ENCODE measurements around the gene CALD1. TPM values are rescaled to one million over a fixed set of nuclear protein-coding genes. Genes with fewer than 3 reads are reported as not detected.

CALD1 gene
- polyA plus RNA-seq, 1 donor = 93.4 TPM

- no peak for DNase-seq
These were observed 116.6 kb downstream of the CALD1 start for GRCh38 chr7:134896073-134896472.

DNA sequence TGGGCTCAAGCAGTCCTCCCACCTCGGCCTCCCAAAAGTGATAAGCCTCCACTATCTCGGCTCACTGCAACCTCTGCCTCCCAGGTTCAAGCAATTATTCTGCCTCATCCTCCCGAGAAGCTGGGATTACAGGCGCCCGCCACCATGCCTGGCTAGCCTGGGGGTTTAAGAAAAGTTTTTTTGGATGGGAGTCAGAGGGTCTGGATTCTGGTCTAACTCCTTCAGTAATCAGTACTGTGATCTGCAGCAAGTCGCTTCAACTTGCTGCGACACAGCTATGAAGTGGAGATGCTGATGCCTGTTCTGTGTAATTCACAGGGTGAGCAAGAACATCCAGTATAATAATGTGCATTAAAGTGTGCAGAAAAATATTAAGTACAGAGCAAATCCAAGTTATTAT is 118.5 kb downstream of the CALD1 start:
- no peak for DNase-seq

- no peak for DNase-seq
These were observed 120.3 kb downstream of the CALD1 start for GRCh38 chr7:134899729-134900128.

DNA sequence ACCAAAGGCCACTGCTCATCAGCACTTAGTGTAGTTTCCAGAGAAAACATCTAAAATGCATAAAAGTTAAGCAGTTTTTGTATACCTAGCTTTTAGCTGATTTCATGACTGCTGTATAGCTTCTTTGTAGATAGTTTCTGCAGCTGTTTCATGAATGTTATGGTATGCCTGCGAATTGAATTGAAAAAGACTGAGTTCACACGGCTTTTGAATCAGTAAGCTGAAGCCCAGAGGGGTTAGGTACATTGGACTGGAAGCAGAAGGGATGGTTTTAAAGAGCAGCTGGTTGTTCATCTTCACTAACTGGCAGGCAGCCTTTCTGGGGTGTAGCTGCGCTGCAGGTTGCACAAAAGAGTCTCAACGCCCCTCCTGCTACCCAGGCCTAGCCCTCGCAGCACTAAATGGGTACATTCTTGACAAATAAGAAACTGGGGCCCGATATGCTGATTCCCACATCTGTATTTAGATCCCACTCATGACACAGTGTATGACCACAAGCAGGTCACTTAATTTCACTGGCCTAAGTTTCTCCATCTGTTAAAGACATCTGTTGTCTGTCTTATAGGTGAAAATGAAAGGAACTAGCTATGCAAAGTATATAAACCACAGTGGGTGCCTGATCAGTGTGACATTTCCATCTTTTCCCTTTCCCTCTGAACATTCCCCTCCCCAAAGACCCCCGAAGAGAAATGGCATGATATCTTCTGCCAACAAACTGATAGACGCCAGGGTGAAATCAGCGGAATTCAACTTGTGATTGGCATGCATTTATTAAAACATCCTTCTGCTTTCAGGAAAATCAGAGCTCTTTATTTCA is 120.9 kb downstream of the CALD1 start:
- DNase-seq = peak; percentile 32

GRCh38 chr7:134901389-134902020 is 122.1 kb downstream of the CALD1 start:
- DNase-seq = no peak

- DNase-seq = no peak
These were observed 122.6 kb downstream of the CALD1 start for GRCh38 chr7:134902058-134902457.

DNA sequence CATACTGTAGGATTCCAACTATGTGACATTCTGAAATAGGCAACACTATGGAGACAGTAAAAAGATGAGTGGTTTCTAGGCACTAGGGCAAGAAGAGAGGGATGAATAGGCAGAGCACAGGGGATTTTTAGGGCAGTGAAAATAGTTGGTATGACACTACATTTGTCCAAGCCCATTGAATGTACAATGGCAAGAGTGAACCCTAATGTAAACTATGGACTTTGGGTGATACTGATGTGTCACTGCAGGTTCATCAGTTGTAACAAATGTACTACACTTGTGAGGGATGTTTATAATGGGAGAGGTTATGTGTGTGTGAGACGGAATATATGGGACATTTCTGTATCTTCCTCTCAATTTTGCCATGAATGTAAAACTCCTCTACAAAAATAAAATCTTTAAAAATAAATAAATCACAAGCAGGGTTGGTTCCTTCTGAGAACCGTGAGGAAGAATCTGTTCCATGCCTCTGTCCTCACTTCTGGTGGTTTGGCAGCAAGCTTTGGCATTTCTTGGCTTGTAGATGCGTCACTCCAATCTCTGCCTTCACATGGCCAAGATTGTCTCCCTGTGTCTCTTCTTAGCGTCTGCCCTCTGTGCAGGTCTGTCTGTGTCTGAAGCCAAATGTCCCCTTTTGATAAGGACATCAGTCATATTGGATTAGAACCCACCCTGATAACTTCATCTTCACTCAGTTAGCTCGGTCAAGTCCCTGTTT is 123.8 kb downstream of the CALD1 start:
- no peak for DNase-seq

GRCh38 chr7:134905375-134905774 is 125.9 kb downstream of the CALD1 start:
- DNase-seq = peak; percentile 55

- DNase-seq = no peak
These were observed 127.6 kb downstream of the CALD1 start for GRCh38 chr7:134907000-134907399.

DNA sequence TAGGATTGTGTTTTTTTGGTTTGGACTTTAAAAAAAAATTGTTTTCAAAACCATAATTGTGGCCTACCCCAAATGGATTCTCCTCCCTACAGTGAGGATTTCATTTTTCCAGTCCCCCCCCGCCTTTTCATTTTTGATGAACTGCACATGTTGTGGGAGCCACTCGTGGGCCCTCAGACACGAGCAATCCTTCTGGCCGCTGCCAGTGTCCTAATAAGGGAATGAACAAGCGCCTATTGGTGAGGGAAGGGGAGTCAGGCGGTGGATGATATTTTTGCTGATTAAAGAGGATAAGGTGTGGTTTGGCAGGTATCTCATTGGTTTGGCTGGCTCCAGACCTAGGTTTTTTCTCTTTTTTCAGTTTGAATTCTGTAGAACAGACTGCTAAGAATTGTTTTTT is 128.2 kb downstream of the CALD1 start:
- no peak for DNase-seq

GRCh38 chr7:134908289-134908688 is 128.9 kb downstream of the CALD1 start:
- DNase-seq = no peak

DNA sequence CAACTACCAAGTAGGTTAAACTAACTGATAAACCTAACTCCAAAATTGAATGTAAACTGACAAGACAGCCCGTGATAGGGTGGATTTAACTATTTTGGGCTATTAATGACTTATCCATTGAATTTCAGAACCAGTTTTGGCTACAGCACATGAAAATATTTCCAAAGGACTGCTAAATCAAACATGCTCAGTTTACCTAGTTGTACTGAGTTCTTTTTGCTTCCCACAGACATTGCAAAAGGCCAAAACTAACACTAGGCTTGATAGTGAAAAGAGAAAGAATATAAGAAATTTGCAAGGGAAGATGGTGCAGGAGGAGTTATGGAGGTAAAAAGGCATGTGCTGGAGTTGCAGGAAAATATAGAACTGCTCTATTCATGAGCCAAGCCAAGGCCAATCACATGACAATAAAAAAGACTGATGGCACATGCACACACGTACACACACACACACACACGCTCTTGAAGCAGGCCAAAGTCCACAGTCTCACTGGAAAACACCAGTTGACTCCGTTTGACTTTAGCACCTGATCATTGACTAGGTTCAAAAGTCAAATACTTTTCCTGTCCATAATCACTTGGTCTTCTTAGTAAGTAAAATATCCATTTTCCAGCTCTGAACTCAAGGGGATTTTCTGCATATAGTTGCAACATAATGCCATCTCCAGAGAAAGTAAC is 130.9 kb downstream of the CALD1 start:
- no peak for DNase-seq

- DNase-seq = no peak
These were observed 131.5 kb downstream of the CALD1 start for GRCh38 chr7:134910968-134911367.

DNA sequence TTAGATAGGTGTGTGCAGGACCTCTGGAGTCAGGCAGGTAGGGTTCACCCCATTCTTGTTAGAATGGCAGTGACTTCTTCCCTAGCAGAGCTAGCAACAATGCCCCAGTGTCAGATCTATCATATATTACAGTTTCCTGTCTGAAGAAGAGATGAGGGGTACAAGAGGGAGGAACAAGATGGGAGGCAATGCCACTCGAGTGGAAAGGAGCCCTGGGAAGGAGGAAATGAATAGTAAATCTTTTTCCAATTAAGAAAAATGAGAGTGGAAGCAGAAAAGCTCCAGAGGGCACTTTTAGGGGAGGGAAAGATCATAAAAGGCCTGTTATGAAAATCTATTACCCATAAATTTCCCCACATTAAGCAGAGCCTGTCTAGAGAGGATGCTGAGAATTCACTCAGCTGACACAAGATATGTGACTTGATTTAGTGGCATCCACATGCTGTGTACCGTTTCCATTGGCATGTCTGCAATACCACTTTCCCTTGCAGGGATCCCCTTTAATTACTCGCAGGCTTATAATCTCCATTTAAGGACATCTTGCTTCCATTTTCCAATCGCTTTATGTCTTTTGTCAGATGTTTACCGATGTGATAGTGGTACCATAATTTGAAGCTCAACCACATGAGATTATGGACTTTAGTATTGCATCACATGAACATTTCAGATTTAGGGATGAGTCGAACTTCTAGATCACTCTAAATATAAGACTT is 136.9 kb downstream of the CALD1 start:
- DNase-seq = no peak

DNA sequence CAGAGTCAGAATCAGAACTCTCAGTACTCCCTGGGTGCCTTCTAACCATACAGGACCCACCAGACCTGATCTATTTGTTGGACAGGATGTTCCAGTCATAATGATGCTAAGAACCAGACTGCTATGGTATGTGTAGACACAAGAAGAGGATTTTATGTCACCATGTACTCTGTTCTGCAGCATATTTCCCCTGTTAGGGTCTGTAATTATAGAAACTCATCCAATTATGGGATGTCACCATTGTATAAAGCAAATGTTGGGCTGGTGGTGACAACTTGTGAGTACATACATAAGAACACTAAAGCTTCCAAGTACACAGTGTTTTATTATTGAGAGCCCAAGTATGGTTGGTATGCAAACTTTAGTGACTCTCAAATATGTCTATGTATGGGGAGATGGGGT is 139.8 kb downstream of the CALD1 start:
- no peak for DNase-seq

DNA sequence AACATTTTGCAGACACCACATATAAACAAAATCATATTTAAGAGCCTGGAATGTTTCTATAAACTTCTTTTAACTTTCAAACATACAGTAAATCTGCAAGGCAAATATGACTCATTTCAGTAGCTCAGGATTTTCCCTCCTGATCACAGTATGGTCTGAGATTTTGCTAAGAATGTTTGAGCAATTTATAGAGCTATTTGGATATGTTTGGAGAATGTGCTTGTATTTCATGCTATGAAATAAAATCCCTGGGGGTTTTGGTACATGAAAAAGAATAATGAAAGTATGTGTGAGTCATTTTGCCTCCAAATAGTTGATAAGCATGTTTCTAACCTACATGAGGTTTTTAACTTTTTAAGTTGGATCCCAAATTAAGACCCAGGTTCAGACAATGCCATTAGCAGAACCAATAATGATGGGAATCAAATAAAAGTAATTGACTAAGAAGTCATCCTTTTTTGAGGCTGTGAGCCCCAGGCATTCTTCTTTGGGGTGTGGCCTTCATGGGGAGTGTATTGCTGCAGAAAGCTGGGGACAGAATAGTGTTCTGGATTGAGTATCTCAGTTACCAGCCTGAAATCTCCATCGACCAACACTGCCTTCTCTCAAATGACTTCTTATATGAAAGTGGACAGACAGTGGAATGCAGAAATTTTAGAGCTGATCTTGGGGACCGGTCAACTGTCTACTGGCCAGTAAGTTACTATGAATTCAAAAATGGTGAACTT is 140.8 kb downstream of the CALD1 start:
- DNase-seq = no peak

- DNase-seq = no peak
These were observed 143.6 kb downstream of the CALD1 start for GRCh38 chr7:134922720-134923704.

DNA sequence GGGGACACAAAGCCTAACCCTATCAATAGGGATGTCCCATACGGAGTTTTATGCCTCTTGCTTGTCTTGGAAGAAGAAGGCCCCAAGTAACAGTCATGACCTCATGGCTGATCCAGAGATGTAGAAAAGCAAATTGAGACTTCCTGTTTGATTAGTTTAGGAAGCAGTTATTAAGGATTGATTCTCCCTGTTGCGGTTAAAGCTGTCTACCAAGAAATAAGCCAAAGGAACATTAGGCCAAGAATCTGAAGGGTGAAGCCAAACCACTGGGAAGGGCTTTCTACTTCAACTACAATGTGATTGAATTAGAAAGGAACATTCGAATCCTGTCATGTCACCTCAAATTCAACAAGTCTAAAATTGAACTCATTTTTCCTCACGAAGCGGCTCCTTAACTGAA is 146.3 kb downstream of the CALD1 start:
- no peak for DNase-seq

DNA sequence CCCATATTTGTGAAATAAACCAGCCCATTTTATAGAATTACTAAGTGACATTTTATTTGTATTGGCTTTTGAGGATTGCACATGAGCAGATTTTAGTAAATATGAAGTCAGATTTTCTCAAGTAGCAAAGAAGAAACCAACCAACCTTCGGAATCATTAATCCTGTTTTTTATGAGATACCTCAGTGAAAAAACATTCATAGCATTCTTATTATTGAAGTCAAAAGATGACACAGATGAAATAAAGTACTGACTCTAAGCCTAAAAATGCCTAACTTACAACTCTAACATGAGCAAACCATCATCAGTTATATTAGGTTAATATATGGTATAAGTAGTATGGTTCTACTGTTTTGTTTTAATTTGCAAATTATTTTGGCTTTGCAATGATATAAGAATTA is 147.0 kb downstream of the CALD1 start:
- DNase-seq = no peak

GRCh38 chr7:134927076-134927475 is 147.6 kb downstream of the CALD1 start:
- DNase-seq = no peak
